ENCODE results near the gene SENP5.

DNA sequence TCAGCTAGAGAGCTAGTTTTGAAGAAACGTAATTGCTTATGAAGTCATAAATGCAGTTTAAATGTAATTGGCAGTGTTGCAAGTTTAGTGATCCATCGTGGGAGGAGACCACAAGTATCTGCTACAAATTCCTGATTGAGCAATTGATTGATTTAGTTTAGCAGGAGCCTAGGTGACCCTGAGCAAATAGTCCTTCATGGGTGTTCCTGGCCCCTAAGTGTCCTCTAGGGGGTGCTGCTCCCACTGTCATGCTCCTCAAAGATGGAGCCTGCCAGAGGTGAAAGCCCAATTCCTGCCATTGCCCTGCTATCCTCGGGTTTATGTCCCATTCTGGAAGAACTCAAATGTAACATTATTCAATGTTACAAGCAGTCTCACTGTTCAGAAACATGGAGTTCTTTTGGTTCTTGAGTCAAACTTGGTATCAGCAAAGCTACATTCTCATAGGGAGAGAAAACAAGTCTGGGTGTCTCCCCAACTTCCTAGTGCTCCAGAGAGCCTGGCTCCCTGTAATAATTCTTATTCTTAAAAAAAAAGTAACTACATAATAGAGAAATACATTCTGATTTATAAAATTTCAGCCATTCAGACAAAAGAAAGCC is 29.8 kb upstream of the SENP5 start:
- no peak for TF ChIP-seq POLR2AphosphoS5 (IDR thresholded peaks at IDR 0.05; ENCODE audit: low read depth, low read length)
- TF ChIP-seq SIN3A (IDR thresholded peaks at IDR 0.05; ENCODE audit: borderline replicate concordance, insufficient read depth, low read length): no peak
